CD4-positive, alpha-beta T cell treated with Interleukin-10 for 1 hour (primary cell): Measurements from ENCODE around the gene ST6GAL1.

Experiments
- DNase-seq: peaks from one replicate; pipeline ENCODE4 v3.0.0-alpha.2; 2020

Gene ST6GAL1

GRCh38 chr3:187084580-187084979 is 154.3 kb downstream of the ST6GAL1 start:
- DNase-seq, result no peak

DNA sequence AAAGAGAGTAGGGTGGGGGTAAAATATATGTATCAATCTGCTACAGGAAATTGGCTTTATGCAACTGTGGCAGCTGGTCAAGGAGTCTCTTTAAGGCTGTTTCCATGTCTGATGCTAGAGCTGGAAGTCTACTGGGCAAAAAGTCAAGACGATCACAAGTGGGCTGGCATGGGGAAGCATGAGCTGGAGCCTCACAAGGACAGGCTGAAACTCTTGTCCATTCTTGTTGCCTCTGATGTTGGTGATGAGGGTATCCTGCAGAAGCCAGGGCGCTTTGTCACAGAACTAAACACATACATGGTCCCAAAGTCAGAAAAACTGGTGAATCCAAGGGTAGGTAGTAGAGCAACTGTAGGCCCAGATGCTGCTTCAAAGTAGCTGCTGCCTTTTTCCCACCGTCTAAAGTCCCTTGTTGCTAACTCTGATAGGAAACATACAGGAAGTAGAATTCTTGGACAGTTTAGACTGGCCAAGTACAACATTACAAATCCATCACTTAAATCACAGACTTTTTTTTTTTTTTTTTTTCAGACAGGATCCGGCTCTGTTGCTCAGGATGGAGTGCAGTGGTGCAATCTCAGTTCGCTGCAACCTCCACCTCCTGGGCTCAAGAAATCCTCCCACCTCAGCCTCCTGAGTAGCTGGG is 154.8 kb downstream of the ST6GAL1 start:
- DNase-seq, result no peak

DNA sequence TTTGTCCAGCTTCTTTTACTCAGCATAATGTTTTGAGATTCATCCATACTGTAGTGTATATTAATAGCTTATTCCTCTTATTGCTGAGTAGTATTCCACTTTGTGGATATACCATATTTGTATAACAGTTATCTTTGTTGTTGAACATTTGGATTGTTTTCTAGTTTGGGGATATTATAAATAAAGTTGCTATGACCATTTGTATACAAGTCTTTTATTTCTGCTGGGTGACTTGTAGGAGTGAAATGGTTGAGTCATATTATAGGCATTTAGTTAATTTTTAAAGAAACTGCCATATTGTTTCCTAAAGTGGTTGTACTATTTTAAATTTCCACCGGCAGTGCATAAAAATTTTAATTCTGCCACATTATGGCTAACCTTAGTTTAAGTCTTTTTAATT is 155.6 kb downstream of the ST6GAL1 start:
- DNase-seq, result no peak

DNA sequence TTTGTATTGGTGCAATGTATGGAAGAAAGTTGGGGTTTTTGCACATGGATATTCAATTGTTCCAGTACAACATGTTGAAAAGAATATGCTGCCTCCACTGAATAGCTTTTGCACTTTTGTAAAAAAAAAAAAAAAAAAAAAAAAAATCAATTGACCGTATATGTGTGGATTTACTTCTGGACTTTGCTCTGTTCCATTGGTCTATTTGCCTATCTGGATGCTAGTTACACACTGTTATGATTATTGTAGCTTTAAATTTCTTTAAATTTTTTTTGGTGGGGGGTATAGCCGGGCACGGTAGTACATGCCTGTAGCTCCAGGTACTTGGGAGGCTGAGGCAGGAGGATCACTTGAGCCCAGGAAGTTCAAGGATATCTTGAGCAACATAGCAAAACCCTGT is 156.5 kb downstream of the ST6GAL1 start:
- no peak for DNase-seq

GRCh38 chr3:187088701-187089100 is 158.4 kb downstream of the ST6GAL1 start:
- DNase-seq, result no peak

DNA sequence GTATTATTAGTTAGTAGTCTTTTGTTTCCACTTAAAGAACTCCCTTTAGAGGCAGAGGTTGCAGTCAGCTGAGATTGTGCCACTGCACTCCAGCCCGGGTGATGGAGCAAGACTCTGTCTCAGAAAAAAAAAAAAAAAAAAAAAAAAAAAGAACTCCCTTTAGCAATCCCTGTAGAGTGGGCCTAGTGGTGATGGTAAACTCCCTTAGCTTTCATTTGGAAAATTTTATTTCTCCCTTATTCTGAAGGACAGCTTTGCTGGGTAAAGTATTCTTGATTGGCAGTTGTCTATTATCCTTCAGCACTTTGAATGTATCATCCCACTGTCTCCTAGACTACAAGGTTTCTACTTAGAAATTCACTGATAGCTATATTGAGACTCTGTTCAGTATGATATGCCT is 163.0 kb downstream of the ST6GAL1 start:
- DNase-seq, result no peak

- no peak for DNase-seq
These were observed 168.7 kb downstream of the ST6GAL1 start for GRCh38 chr3:187098923-187099512.

DNA sequence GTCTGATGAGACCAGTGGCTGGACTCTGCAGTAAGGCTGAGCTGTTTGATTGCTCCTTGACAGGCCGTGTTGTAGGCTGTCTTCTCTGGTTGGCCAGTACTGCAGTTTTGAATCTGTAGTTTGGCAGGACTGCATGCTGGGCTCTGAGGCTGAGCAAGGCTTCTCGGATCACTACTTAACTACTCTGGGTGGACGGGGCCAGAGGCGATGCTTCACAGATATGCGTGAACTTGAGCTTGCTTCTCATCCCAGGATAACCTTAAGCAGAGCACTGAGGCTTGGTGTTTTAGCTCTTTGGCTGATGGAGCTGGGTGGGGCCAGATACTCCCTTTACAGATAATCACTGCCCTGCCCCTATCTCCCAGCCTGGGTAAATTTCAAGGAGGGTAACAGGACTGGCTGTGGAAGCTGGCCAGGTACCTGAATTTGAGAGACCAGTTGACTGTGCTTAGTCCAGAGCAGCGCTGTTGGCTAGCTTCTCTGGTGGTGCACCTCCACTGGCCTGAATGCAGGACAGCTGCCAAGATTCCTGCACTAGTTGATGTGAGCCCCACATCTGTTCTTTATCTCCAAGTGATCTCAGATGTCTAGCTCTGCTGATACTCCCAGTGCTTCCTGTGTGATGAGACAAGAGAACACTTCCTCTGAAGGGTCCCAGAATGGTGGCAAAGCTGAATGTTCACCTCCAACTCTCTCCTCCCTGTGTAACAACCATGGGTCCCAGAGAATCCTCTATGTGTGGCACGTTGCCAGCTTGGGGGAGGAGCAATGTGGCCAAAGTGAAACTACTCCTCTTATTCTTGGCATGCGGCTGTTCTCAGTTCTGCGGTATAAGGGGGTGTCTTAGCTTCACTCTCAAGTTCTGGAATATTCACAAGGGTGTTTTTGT is 171.1 kb downstream of the ST6GAL1 start:
- DNase-seq, result peak; percentile 70

DNA sequence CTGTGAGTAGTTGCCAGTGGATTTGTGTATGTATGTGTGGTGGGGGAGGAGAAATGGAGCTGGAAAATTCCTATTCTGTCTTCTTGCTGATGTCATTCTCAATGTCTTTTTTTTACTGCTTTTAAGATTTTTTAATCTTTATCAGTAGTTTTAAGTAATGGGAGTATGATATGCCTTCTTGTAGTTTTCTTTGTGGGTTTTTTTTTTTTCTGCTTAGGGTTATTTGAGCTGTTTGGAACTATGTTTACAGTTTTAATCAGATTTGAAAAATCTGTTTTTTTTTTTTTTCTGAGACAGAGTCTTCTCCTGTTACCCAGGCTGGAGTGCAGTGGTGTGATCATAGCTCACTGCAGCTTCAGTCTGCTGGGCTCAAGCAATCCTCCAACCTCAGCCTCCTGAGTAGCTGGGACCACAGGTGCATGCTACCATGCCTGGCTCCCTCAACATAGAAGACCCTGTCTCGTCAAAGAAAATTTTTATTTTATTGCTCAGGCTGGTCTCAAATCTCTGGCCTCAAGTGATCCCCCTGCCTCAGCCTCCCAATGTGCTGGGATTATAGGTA is 171.8 kb downstream of the ST6GAL1 start:
- no peak for DNase-seq

GRCh38 chr3:187103251-187103650 is 172.9 kb downstream of the ST6GAL1 start:
- DNase-seq, result no peak

DNA sequence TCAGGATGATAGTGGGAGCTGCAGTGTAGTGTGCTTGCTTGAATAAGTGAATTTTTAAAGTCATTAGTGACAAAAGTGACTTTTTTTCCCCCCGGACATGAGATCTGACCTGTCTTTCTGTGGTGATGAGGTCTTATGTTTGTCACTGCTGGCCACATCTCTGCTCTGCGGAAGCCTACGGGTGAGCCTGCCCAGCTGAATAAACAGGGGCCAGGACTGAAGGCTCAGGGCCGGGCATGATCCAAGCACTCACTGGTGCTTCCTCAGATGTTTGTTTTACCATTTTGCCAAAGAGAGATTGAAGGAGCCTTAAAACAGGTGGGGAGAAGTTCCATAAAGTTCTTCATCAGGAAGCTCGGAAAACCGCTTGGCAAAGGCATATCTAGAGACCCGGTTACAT is 174.0 kb downstream of the ST6GAL1 start:
- no peak for DNase-seq

DNA sequence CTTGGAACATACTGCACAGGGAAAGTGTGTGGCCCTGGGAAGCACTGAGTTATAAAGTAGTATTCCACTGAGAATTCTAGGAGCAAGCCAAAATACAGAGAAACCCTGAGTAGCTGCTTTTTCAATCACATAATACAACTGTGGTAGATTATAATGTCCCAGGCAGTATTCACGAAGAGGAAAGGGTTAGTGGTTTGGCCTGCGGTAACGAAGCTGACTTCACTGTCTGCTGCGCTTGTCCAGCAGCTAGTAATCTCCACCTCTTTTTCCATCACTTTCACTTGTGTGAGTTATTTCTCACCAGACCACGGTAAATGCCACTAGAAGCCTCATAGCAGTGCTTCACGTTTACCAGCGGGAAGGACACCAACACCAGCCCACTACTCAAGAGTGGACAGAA is 174.6 kb downstream of the ST6GAL1 start:
- DNase-seq, result peak; percentile 7

DNA sequence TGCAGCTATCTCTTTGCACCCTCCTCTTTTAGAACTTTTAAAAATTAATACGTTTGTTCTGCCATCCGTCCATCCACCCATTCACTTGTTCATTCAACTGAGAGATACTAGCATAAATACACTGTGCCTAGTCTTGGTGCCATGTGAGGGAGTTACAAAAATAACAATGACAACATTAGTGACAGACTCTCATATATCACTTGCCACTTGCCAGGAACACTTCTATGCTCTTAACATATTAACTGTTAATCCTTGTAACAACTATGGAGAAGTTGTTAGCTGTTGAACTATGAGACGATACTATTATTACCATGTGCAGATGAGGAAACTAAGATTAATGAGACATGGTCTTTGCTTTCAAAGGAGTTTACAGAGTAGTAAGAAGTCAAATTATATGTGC is 175.4 kb downstream of the ST6GAL1 start:
- DNase-seq, result no peak

DNA sequence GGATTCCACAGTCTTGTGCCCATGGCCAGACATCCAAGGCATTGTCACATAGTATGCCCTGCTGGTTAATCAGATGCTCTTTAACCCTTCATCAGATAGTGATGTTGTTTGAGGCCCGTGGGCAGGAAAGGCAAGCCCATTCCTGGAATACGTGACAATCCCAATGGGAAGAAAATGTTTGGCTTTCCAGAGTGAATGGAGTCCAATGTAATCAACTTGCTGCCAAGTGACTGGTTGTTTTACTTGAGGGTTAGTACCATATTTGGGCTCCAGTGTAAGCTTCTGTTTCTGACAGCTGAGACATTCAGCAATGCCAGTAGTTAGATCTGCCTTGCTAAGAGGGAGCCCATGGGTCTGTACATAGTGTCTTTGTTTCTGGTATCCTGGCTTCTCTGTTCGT is 177.7 kb downstream of the ST6GAL1 start:
- DNase-seq, result no peak

DNA sequence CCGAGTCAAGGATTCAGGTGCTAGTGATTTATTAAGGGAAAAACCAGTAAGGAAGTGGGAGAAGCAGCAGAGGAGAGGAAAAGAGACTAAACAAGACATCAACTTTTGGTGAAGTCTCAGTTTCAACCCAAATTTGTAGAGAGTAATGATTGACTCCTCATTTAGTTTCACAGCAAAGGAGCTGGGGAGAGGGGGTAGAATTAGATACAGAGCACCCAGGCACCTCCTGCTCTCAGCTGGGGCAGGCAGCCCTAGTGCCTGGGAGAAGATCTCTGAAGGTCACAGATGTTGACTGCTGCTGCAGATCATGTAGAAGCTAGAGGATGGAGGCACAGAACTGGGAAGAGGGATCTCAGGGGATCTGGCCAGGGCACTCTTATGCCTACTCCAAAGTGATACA is 179.8 kb downstream of the ST6GAL1 start:
- DNase-seq, result no peak

- DNase-seq, result peak; percentile 69
These were observed 182.8 kb downstream of the ST6GAL1 start for GRCh38 chr3:187112934-187113793.

DNA sequence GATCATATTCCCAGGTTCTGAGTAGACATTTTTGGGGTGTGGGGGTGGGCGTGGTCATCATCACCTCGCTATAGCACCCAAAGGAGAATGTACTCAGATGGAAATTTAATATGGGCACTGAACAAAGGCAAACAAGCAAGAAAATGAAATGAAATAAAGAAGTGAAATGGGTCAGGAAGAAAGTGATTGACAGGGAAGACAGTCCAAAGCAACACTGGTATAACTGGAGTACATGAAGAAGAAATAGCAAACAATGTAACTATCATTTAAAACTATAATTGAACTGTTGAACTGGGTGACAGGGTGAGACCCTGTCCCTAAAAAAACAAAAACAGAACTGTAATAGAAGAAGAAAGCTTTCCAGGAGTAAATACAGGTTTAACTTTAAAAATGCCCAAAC is 184.2 kb downstream of the ST6GAL1 start:
- no peak for DNase-seq

DNA sequence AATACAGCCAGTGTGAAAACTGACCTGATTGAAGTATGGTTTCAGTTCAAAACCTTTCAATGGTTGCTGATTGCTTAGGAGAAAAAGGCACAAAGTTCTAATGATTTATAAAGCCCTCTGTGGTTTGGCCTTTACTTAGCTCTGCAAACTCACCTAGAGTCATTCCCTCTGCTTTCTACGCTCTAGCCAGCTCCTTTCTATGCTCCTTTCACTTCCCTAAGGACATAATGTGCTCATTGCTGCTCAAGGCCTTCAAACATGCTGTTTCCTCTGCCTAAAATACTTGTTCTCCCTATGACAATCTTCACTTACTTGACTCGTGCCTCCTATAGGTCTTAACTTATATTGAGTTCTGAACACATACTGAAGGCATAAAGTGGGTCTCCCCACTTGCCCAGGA is 190.0 kb downstream of the ST6GAL1 start:
- no peak for DNase-seq

DNA sequence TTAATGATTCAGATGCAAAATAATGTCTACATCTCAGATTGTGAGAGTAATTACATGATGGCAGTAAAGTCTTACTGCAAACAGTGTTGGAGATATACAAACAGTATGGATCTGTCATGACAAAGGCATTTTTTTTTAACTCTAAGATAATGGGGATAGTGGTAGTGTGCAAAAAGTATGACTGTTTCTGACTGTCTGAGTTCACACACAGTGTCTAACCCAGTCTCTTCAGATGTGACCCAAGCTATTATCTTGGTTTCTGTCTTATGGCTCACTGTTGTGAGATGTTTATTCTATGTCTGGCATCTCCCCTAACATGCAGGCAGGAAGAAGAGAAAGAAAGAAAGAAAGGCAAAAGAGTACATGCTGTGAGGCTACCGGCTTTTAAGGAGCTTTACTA is 191.9 kb downstream of the ST6GAL1 start:
- DNase-seq, result no peak

- DNase-seq, result no peak
These were observed 195.1 kb downstream of the ST6GAL1 start for GRCh38 chr3:187125319-187126031.
